Testis (tissue), 3 donors: ENCODE measurements around the gene NCS1. TPM values are rescaled to one million over a fixed set of nuclear protein-coding genes. Genes with fewer than 3 reads are reported as not detected.

Experiments used
- DNase-seq: peaks from one replicate; pipeline ENCODE4 v3.0.0-alpha.2; 2019
- H3K27ac ChIP-seq, 2 donors: fragments of 200-600 bp; sonication (generic); one replicate each; pipeline ENCODE4 v1.5.1; 2019
- H3K27me3 ChIP-seq: fragments of 200-600 bp; sonication (generic); one replicate; pipeline ENCODE4 v1.5.1; 2019
- H3K36me3 ChIP-seq: fragments of 200-600 bp; sonication (generic); one replicate; pipeline ENCODE4 v1.5.1; 2017; ENCODE audit warnings: low read depth; ENCODE audit errors: missing control alignments
- H3K4me1 ChIP-seq: fragments of 200-600 bp; sonication (generic); one replicate; pipeline ENCODE4 v1.5.1; 2019
- H3K4me3 ChIP-seq, 2 donors: fragments of 200-600 bp; sonication (generic); one replicate each; pipeline ENCODE4 v1.5.1; 2017 to 2019
- H3K9me3 ChIP-seq: fragments of 200-600 bp; sonication (generic); one replicate; pipeline ENCODE4 v1.5.1; 2017
- CTCF ChIP-seq, 3 experiments: fragments of 450-650 bp in 2 of 3; fragments of 200-600 bp in 1 of 3; sonication (generic) in 1 of 3; IDR thresholded peaks; one replicate each; pipeline ENCODE4 v1.5.1; 2016 to 2019; ENCODE audit warnings: antibody characterized with exemption in 3 of 3, mild to moderate bottlenecking in 2 of 3, moderate library complexity in 1 of 3
- POLR2A ChIP-seq: fragments of 450-650 bp; IDR thresholded peaks from one replicate; pipeline ENCODE4 v1.6.1; 2017; ENCODE audit warnings: antibody characterized with exemption, mild to moderate bottlenecking, moderate library complexity
- WGBS, 2 donors: methylation state at CpG; one replicate each; pipeline ENCODE4 v1.1.5; 2018; 5-methylcytosine and 5-hydroxymethylcytosine counted together
- intact Hi-C: fragments of 100-400 bp; cut with DNase I; formaldehyde crosslinking; loops from one replicate; pipeline ENCODE4 v1.15.1; 2023; ENCODE audit warnings: low total_unique reads
- polyA plus RNA-seq: library from polyadenylated mRNA; stranded (reverse); fragments of 350-450 nt; fragmentation: Illumina TruSeq; extraction: RNeasy Lipid Tissue Mini Kit (QIAGEN cat#74804); gene quantifications from one replicate; pipeline ENCODE4 v1.2.3, GENCODE V29; 2014; ENCODE audit warnings: low read depth, low replicate concordance; ENCODE audit not compliant: insufficient read depth
- total RNA-seq, 2 donors: library from RNA; depleted of rRNA; stranded (reverse); fragments of >200 nt; gene quantifications; one replicate each; pipeline ENCODE4 v1.2.3, GENCODE V29; 2016

The NCS1 gene
- total and polyA plus RNA-seq, 3 donors from 2014 or later = 5.2 to 13.0 (median 5.2) TPM

GRCh38 chr9:130160862-130161470 lies 11.2 kb upstream of the NCS1 start:
- 89 to 95% methylated on average over 3 of the region's 3 CpGs for WGBS, 2 donors
- Histone ChIP-seq H3K4me1 (no peaks in the 10 kb centered on the region), H3K9me3 (no peaks in the 10 kb centered on the region), H3K36me3 (no peaks in the 10 kb centered on the region), H3K27me3 (no peaks in the 10 kb centered on the region), H3K4me3 (no peak overlapping the region), H3K27ac (no peak overlapping the region)
- TF ChIP-seq POLR2A = no peak
- DNase-seq = no peak
- intact Hi-C loops = no loop called here

GRCh38 chr9:130165579-130165978 lies 6.6 kb upstream of the NCS1 start:
- no peaks in the 10 kb centered on the region for H3K4me1 ChIP-seq
- no peaks in the 10 kb centered on the region for H3K9me3 ChIP-seq
- no peaks in the 10 kb centered on the region for H3K27me3 ChIP-seq
- DNase-seq = no peak
- no peak overlapping the region for H3K4me3 ChIP-seq
- intact Hi-C loops = no loop called here
- H3K36me3 ChIP-seq = no peaks in the 10 kb centered on the region
- 89 to 97% methylated on average over 1 of the region's 1 CpG for WGBS, 2 donors
- no peak overlapping the region for H3K27ac ChIP-seq
- TF ChIP-seq POLR2A = no peak
- no peak for TF ChIP-seq CTCF (IDR thresholded peaks at IDR 0.05)

GRCh38 chr9:130166399-130166798 lies 5.8 kb upstream of the NCS1 start:
- Histone ChIP-seq H3K36me3 (no peaks in the 10 kb centered on the region), H3K4me1 (no peaks in the 10 kb centered on the region), H3K27me3 (no peaks in the 10 kb centered on the region), H3K9me3 (no peaks in the 10 kb centered on the region), H3K4me3 (no peak overlapping the region), H3K27ac (no peak overlapping the region)
- no peak for DNase-seq
- intact Hi-C loops = no loop called here
- 79 to 92% methylated on average over 4 of the region's 4 CpGs for WGBS, 2 donors
- TF ChIP-seq CTCF (IDR thresholded peaks at IDR 0.05) (no peak), POLR2A (no peak)

GRCh38 chr9:130167927-130168326 lies 4.3 kb upstream of the NCS1 start:
- H3K27me3 ChIP-seq = no peaks in the 10 kb centered on the region
- no peak overlapping the region for H3K27ac ChIP-seq
- DNase-seq = no peak
- no peaks in the 10 kb centered on the region for H3K9me3 ChIP-seq
- H3K36me3 ChIP-seq = no peaks in the 10 kb centered on the region
- 76 to 86% methylated on average over 6 of the region's 6 CpGs for WGBS, 2 donors
- TF ChIP-seq CTCF (IDR thresholded peaks at IDR 0.05) (no peak), POLR2A (no peak)
- intact Hi-C loops = no loop called here
- no peak overlapping the region for H3K4me3 ChIP-seq
- no peaks in the 10 kb centered on the region for H3K4me1 ChIP-seq

GRCh38 chr9:130171226-130172148 lies 717 bp upstream of the NCS1 start:
- no peaks in the 10 kb centered on the region for H3K9me3 ChIP-seq
- no peak for DNase-seq
- 28 to 32% methylated on average over 23 to 43 of the region's 45 CpGs for WGBS, 2 donors
- no peaks in the 10 kb centered on the region for H3K27me3 ChIP-seq
- H3K27ac ChIP-seq = no peak overlapping the region
- no peak for TF ChIP-seq POLR2A
- TF ChIP-seq CTCF (IDR thresholded peaks at IDR 0.05) = no peak
- H3K36me3 ChIP-seq = no peaks in the 10 kb centered on the region
- no peaks in the 10 kb centered on the region for H3K4me1 ChIP-seq
- intact Hi-C loops = no loop called here
- H3K4me3 ChIP-seq = peak overlapping the region; percentile 14 to 56
